ENCODE results near the gene GNG8. TPM values are rescaled to one million over a fixed set of nuclear protein-coding genes. Genes with fewer than 3 reads are reported as not detected.

GNG8 gene
- total RNA-seq, 6 experiments from 2014 or later: not detected

DNA sequence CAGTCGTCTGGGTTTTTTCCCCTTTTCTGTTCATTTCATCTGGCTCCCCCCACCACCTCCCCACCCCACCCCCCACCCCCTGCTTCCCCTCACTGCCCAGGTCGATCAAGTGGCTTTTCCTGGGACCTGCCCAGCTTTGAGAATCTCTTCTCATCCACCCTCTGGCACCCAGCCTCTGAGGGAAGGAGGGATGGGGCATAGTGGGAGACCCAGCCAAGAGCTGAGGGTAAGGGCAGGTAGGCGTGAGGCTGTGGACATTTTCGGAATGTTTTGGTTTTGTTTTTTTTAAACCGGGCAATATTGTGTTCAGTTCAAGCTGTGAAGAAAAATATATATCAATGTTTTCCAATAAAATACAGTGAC, 25.6 kb downstream of the GNG8 start:
- ATAC-seq: no peak
- peak in 2 of 3 donors; percentile 10 to 38 for DNase-seq
- intact Hi-C loops (cut with DNase I): loop anchor here (5.0 kb wide), 2 partner anchors 52 to 57 kb away; partner anchors contain the start of gene DACT3 (in 1 of the 2)
- TF ChIP-seq, protein P1, sequence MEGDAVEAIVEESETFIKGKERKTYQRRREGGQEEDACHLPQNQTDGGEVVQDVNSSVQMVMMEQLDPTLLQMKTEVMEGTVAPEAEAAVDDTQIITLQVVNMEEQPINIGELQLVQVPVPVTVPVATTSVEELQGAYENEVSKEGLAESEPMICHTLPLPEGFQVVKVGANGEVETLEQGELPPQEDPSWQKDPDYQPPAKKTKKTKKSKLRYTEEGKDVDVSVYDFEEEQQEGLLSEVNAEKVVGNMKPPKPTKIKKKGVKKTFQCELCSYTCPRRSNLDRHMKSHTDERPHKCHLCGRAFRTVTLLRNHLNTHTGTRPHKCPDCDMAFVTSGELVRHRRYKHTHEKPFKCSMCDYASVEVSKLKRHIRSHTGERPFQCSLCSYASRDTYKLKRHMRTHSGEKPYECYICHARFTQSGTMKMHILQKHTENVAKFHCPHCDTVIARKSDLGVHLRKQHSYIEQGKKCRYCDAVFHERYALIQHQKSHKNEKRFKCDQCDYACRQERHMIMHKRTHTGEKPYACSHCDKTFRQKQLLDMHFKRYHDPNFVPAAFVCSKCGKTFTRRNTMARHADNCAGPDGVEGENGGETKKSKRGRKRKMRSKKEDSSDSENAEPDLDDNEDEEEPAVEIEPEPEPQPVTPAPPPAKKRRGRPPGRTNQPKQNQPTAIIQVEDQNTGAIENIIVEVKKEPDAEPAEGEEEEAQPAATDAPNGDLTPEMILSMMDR (IDR thresholded peaks at IDR 0.05): no peak
- no peak for TF ChIP-seq POLR2A (IDR thresholded peaks at IDR 0.05)
- peaks cover 6 to 37% (median 18%) of the 10 kb centered on the region in 4 donors for H3K36me3 ChIP-seq
- H3K4me1 ChIP-seq: peaks cover 0 to 17% (median 4%) of the 10 kb centered on the region in 4 donors
- no peaks in the 10 kb centered on the region for H3K27me3 ChIP-seq
- no peaks in the 10 kb centered on the region for H3K9me3 ChIP-seq
- no peak overlapping the region for H3K27ac ChIP-seq
- 35% methylated on average over 3 of the region's 5 CpGs for WGBS (ENCODE audit: insufficient coverage, low coverage, low lambda C conversion rate, missing lambda C conversion rate)
- no peak overlapping the region for H3K4me3 ChIP-seq

DNA sequence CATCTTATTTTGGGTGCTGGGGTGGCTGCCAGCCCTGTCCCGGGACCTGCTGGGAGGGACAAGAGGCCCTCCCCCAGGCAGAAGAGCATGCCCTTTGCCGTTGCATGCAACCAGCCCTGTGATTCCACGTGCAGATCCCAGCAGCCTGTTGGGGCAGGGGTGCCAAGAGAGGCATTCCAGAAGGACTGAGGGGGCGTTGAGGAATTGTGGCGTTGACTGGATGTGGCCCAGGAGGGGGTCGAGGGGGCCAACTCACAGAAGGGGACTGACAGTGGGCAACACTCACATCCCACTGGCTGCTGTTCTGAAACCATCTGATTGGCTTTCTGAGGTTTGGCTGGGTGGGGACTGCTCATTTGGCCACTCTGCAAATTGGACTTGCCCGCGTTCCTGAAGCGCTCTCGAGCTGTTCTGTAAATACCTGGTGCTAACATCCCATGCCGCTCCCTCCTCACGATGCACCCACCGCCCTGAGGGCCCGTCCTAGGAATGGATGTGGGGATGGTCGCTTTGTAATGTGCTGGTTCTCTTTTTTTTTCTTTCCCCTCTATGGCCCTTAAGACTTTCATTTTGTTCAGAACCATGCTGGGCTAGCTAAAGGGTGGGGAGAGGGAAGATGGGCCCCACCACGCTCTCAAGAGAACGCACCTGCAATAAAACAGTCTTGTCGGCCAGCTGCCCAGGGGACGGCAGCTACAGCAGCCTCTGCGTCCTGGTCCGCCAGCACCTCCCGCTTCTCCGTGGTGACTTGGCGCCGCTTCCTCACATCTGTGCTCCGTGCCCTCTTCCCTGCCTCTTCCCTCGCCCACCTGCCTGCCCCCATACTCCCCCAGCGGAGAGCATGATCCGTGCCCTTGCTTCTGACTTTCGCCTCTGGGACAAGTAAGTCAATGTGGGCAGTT, 26.2 kb downstream of the GNG8 start:
- 91% methylated on average over 19 of the region's 30 CpGs for WGBS (ENCODE audit: insufficient coverage, low coverage, low lambda C conversion rate, missing lambda C conversion rate)
- H3K9me3 ChIP-seq: no peaks in the 10 kb centered on the region
- intact Hi-C loops (cut with DNase I): loop anchor here (5.0 kb wide), 2 partner anchors 53 to 58 kb away; partner anchors contain the start of gene DACT3 (in 1 of the 2)
- peaks cover 6 to 37% (median 18%) of the 10 kb centered on the region in 4 donors for H3K36me3 ChIP-seq
- ATAC-seq (no peak), DNase-seq (peak in 2 of 3 donors; percentile 43)
- no peak overlapping the region for H3K4me3 ChIP-seq
- peaks cover 0 to 21% (median 6%) of the 10 kb centered on the region in 4 donors for H3K4me1 ChIP-seq
- H3K27ac ChIP-seq: no peak overlapping the region
- H3K27me3 ChIP-seq: no peaks in the 10 kb centered on the region
- TF ChIP-seq, protein P1 (IDR thresholded peaks at IDR 0.05): no peak
- no peak for TF ChIP-seq POLR2A (IDR thresholded peaks at IDR 0.05)

DNA sequence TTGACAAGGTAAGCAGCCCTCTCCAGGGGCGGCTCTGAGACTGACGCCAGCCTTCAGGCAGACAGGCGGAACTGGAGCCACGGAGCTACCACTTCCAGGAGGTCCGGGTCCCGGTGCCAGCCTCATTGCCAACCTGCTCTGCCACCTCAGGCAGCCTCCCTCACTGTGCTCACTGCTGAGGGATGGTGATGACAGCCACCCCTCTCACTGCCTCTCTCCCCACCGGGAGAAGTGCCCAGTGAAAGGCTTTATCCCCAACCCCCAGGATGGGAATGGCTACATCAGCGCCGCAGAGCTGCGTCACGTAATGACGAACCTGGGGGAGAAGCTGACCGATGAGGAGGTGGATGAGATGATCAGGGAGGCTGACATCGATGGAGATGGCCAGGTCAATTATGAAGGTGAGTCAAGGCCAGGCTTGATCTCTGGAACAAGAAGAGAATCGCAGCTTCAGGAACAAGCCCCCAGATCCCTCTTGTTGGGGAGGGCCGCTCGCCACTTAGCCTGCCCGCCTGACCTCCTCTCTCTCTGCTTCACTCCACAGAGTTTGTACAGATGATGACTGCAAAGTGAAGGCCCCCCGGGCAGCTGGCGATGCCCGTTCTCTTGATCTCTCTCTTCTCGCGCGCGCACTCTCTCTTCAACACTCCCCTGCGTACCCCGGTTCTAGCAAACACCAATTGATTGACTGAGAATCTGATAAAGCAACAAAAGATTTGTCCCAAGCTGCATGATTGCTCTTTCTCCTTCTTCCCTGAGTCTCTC, 27.2 kb downstream of the GNG8 start:
- no peak for TF ChIP-seq POLR2A (IDR thresholded peaks at IDR 0.05)
- TF ChIP-seq, protein P1 (IDR thresholded peaks at IDR 0.05): no peak
- ATAC-seq (no peak), DNase-seq (peak in 2 of 3 donors; percentile 39 to 48)
- intact Hi-C loops (cut with DNase I): no loop called here
- no peaks in the 10 kb centered on the region for H3K9me3 ChIP-seq
- WGBS (ENCODE audit: insufficient coverage, low coverage, low lambda C conversion rate, missing lambda C conversion rate): 86% methylated on average over 15 of the region's 27 CpGs
- no peak overlapping the region for H3K4me3 ChIP-seq
- peaks cover 0 to 31% (median 11%) of the 10 kb centered on the region in 4 donors for H3K4me1 ChIP-seq
- no peaks in the 10 kb centered on the region for H3K27me3 ChIP-seq
- peaks cover 6 to 37% (median 18%) of the 10 kb centered on the region in 4 donors for H3K36me3 ChIP-seq
- no peak overlapping the region for H3K27ac ChIP-seq

DNA sequence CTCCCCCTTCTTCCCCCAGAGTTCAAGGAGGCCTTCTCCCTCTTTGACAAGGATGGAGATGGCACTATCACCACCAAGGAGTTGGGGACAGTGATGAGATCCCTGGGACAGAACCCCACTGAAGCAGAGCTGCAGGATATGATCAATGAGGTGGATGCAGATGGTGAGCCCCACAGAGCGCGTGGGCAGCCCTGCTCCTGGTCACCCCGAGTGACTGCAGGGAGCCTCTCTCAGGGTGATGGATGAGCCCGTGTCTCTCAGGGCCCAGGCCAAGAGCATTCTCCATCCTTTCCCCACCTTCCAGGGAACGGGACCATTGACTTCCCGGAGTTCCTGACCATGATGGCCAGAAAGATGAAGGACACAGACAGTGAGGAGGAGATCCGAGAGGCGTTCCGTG, 27.8 kb downstream of the GNG8 start:
- ATAC-seq (no peak), DNase-seq (peak in 2 of 3 donors; percentile 24 to 35)
- intact Hi-C loops (cut with DNase I): no loop called here
- no CpG with 5 or more reads among the region's 9 CpGs for WGBS (ENCODE audit: insufficient coverage, low coverage, low lambda C conversion rate, missing lambda C conversion rate)
- Histone ChIP-seq H3K4me3 (no peak overlapping the region), H3K9me3 (no peaks in the 10 kb centered on the region), H3K27ac (no peak overlapping the region), H3K4me1 (peaks cover 0 to 37% (median 13%) of the 10 kb centered on the region in 4 donors), H3K27me3 (no peaks in the 10 kb centered on the region), H3K36me3 (peaks cover 6 to 37% (median 18%) of the 10 kb centered on the region in 4 donors)
- no peak for TF ChIP-seq POLR2A (IDR thresholded peaks at IDR 0.05)
- TF ChIP-seq, protein P1 (IDR thresholded peaks at IDR 0.05): no peak
